Heart left ventricle (tissue), 13 donors: ENCODE results near the gene LRMDA.

Experiments
- CTCF ChIP-seq, 12 donors: fragments of 200-600 bp; sonication (generic) in 4 of 12; IDR thresholded peaks; one replicate each; pipeline versions ENCODE4 v1.5.0 to v1.8.0; 2018 to 2022; ENCODE audit warnings: antibody characterized with exemption in 12 of 12, mild to moderate bottlenecking in 5 of 12
- POLR2A ChIP-seq, 2 donors: fragments of 450-650 bp; IDR thresholded peaks; one replicate each; pipeline ENCODE4 v1.6.1; 2017; ENCODE audit warnings: antibody characterized with exemption in 2 of 2, mild to moderate bottlenecking in 2 of 2, moderate library complexity in 2 of 2
- donor health status: ischemic (EF 13 %, LVEDD 7.1; RV severe dilation, severe dysfunction).
- donor health status: DM: no; HTN: yes; CAD: no.
- donor health status: DM: no; HTN: no; CAD: no.
- donor health status: ischemic (EF 25% LVEDD 6.9; RV normal size, moderate dysfunction).
- donor health status: ischemic (EF 25% LVEDD 5.7; RV mildly dilated, moderate dysfunction).
- donor health status: ischemic (EF 35%, LVEDD 5.7; RV mildly dilated, moderate dysfunction).
- donor health status: nonischemic (EF 11% LVEDD 7.7; RV severe dilation, severe dysfunction).
- donor health status: DM: yes; HTN: yes; CAD: no.
- donor health status: PGD.
- donor health status: ischemic (EF 29% LVEDD 5.4; RV normal size, mild dysfunction).
- donor health status: nonischemic (EF 23%, LVEDD 6.1; RV moderate dilation, normal function).

GRCh38 chr10:75688506-75689300 is 257.3 kb downstream of the LRMDA start:
- TF ChIP-seq POLR2A (IDR thresholded peaks at IDR 0.05), result no peak
- TF ChIP-seq CTCF (IDR thresholded peaks at IDR 0.05), result no peak
